OCI-LY7 (cell line): ENCODE measurements around the gene PRCP. TPM values are rescaled to one million over a fixed set of nuclear protein-coding genes. Genes with fewer than 3 reads are reported as not detected.

Source experiments
- BruUV-seq: library from RNA; stranded (reverse); fragments of 400-500 nt; replicated peaks from 2 replicates; lab custom pipeline; 2021; lab: Mats Ljungman, UMichigan
- CTCF ChIA-PET: fragments of 300-600 bp; sonication (Branson Sonifier 250); formaldehyde crosslinking; loops from one replicate; lab custom pipeline; 2022; ENCODE audit warnings: antibody characterized with exemption; ENCODE audit not compliant: unreplicated experiment; lab: Charles Lee
- POLR2A ChIA-PET: fragments of 300-600 bp; sonication (Branson Sonifier 250); formaldehyde crosslinking; loops from one replicate; lab custom pipeline; 2022; ENCODE audit warnings: antibody characterized with exemption; lab: Charles Lee
- DNase-seq: peaks from one replicate; pipeline ENCODE4 v3.0.0-alpha.2; 2015; ENCODE audit warnings: low spot score
- H2AFZ ChIP-seq: fragments of 200-600 bp; sonication (generic), shearing (Covaris generic); 2 replicates; pipeline ENCODE4 v1.6.1; 2014; ENCODE audit warnings: mild to moderate bottlenecking, antibody characterized with exemption, low read length, moderate library complexity
- H3K27ac ChIP-seq: fragments of 200-600 bp; sonication (generic); 2 replicates; pipeline ENCODE4 v1.5.1; 2014; ENCODE audit warnings: mixed run types, low read depth, mild to moderate bottlenecking, moderate library complexity, low read length, inconsistent platforms; ENCODE audit not compliant: poor library complexity, severe bottlenecking
- H3K36me3 ChIP-seq: fragments of 200-600 bp; sonication (generic); 2 replicates; pipeline ENCODE4 v1.6.1; 2014; ENCODE audit warnings: mild to moderate bottlenecking, antibody characterized with exemption, low read length, moderate library complexity, mixed read lengths; ENCODE audit not compliant: insufficient read depth
- H3K4me1 ChIP-seq: fragments of 200-600 bp; sonication (generic); 2 replicates; pipeline ENCODE4 v1.5.1; 2014; ENCODE audit warnings: mild to moderate bottlenecking, low read length; ENCODE audit not compliant: insufficient read depth, poor library complexity, severe bottlenecking
- H3K4me2 ChIP-seq: fragments of 200-600 bp; sonication (generic); 2 replicates; pipeline ENCODE4 v1.6.1; 2014; ENCODE audit warnings: mild to moderate bottlenecking, low read length
- H3K4me3 ChIP-seq: fragments of 200-600 bp; sonication (generic); 2 replicates; pipeline ENCODE4 v1.5.1; 2014; ENCODE audit warnings: mild to moderate bottlenecking, low read depth, low read length; ENCODE audit not compliant: poor library complexity, severe bottlenecking
- H3K79me2 ChIP-seq: fragments of 200-600 bp; sonication (generic); 2 replicates; pipeline ENCODE4 v1.6.1; 2016; ENCODE audit warnings: low read depth, mild to moderate bottlenecking, low read length, moderate library complexity, mixed read lengths; ENCODE audit not compliant: insufficient read depth
- H3K9me2 ChIP-seq: fragments of 200-600 bp; sonication (generic); 2 replicates; pipeline ENCODE4 v1.6.1; 2016; ENCODE audit warnings: mild to moderate bottlenecking, low read length, mixed read lengths; ENCODE audit not compliant: insufficient read depth
- H3K9me3 ChIP-seq: fragments of 200-600 bp; sonication (generic); 2 replicates; pipeline ENCODE4 v1.6.1; 2014; ENCODE audit warnings: mild to moderate bottlenecking, mixed run types, low read length, mixed read lengths
- H4K20me1 ChIP-seq: fragments of 200-600 bp; sonication (generic); 2 replicates; pipeline ENCODE4 v1.6.1; 2014; ENCODE audit warnings: mild to moderate bottlenecking, antibody characterized with exemption, low read length, moderate library complexity, mixed read lengths; ENCODE audit not compliant: insufficient read depth
- CTCF ChIP-seq: fragments of 200-600 bp; sonication (generic); conservative IDR thresholded peaks from 2 replicates; pipeline ENCODE4 v1.5.1; 2014; ENCODE audit warnings: mild to moderate bottlenecking, antibody characterized with exemption, low read length, moderate library complexity, mixed read lengths
- EZH2phosphoT487 ChIP-seq: fragments of 200-600 bp; sonication (generic); IDR thresholded peaks from 2 replicates; pipeline ENCODE4 v1.6.1; 2018; ENCODE audit warnings: low read depth, borderline replicate concordance, mild to moderate bottlenecking, mixed run types, antibody characterized with exemption, low read length, moderate library complexity, mixed read lengths
- intact Hi-C: fragments of 100-400 bp; cut with micrococcal nuclease; formaldehyde crosslinking; loops from one replicate; pipeline ENCODE4 v1.10.0; 2022; ENCODE audit not compliant: unreplicated experiment
- total RNA-seq, 2 experiments: library from RNA; depleted of rRNA in 1 of 2; stranded (reverse); fragments of >200 nt in 1 of 2; shearing (Covaris generic) in 1 of 2; gene quantifications; 2 replicates each; pipeline ENCODE4 v1.2.3, GENCODE V29; 2014 to 2022

The PRCP gene
- total RNA-seq, 2 experiments from 2014 or later, result 6.5 to 18.3 TPM

GRCh38 chr11:82930229-82930628 is 30.0 kb upstream of the PRCP start:
- Histone ChIP-seq H3K27ac (peak overlapping the region; percentile 91), H3K36me3 (peaks cover 86% of the 10 kb centered on the region), H4K20me1 (no peaks in the 10 kb centered on the region), H3K79me2 (peaks cover 27% of the 10 kb centered on the region; the same call in 1 of the 2 replicates), H3K4me3 (peak overlapping the region; percentile 26), H3K4me1 (peaks cover 60% of the 10 kb centered on the region), H2AFZ (peak overlapping the region; percentile 9; the same call in 1 of the 2 replicates), H3K9me2 (no peaks in the 10 kb centered on the region), H3K4me2 (peak overlapping the region; percentile 63), H3K9me3 (peaks cover 10% of the 10 kb centered on the region; the same call in 1 of the 2 replicates)
- TF ChIP-seq CTCF, result no peak
- TF ChIP-seq EZH2phosphoT487, result no peak
- TSS peak; percentile 93 for BruUV-seq
- peak; percentile 75 for DNase-seq
- ChIA-PET CTCF (interaction anchor here (0.9 to 1.5 kb wide), 2 partner anchors 26 to 29 kb away, joined by 3 read pairs; partner anchors contain the start of gene DDIAS), POLR2A (interaction anchor here (0.6 to 6.6 kb wide), 33 partner anchors 9 to 251 kb away, joined by 3 to 81 read pairs (median 6); partner anchors contain the start of genes DDIAS, PCF11, PRCP and RAB30)
- intact Hi-C loops, result loop anchor here (2.0 kb wide), 1 partner anchor 133 kb away; no protein-coding TSS in a partner anchor

- H4K20me1 ChIP-seq, result no peaks in the 10 kb centered on the region
- POLR2A ChIA-PET, result interaction anchor here (0.7 to 6.6 kb wide), 21 partner anchors 9 to 639 kb away, joined by 3 to 81 read pairs (median 8); partner anchors contain the start of gene PCF11
- H3K4me3 ChIP-seq, result no peak overlapping the region
- CTCF ChIA-PET, result interaction anchor here (1.5 kb wide), 1 partner anchor 25 kb away, joined by 3 read pairs; no protein-coding TSS in a partner anchor
- H3K79me2 ChIP-seq, result peaks cover 36% of the 10 kb centered on the region; the same call in 1 of the 2 replicates
- intact Hi-C loops, result no loop called here
- H3K9me3 ChIP-seq, result peaks cover 10% of the 10 kb centered on the region; the same call in 1 of the 2 replicates
- DNase-seq, result no peak
- H3K4me1 ChIP-seq, result peaks cover 70% of the 10 kb centered on the region
- peak overlapping the region; percentile 91 for H3K27ac ChIP-seq
- H3K4me2 ChIP-seq, result peak overlapping the region; percentile 63
- no peaks in the 10 kb centered on the region for H3K9me2 ChIP-seq
- no peak for TF ChIP-seq EZH2phosphoT487
- no peak for TF ChIP-seq CTCF
- H2AFZ ChIP-seq, result no peak overlapping the region; the same call in 1 of the 2 replicates
- no TSS peak for BruUV-seq
- H3K36me3 ChIP-seq, result peaks cover 85% of the 10 kb centered on the region
Observed at GRCh38 chr11:82929121-82929520, 28.9 kb upstream of the PRCP start.
